Fibroblast of lung (primary cell): ENCODE measurements around the gene SHISAL1. TPM values are rescaled to one million over a fixed set of nuclear protein-coding genes. Genes with fewer than 3 reads are reported as not detected.

Source experiments
- DNase-seq, 2 donors: peaks; one replicate each; pipeline versions ENCODE4 v3.0.0 to v3.0.0-alpha.2; 2010; ENCODE audit warnings: low read depth in 2 of 2
- H2AFZ ChIP-seq: 2 replicates; pipeline ENCODE4 v1.5.1; 2012; ENCODE audit warnings: low read length, control low read depth, inconsistent platforms
- H3K27ac ChIP-seq: 2 replicates; pipeline ENCODE4 v1.5.1; 2011; ENCODE audit warnings: low read length, control low read depth; ENCODE audit not compliant: insufficient read depth
- H3K27me3 ChIP-seq: 2 replicates; pipeline ENCODE4 v1.5.1; 2011; ENCODE audit warnings: mild to moderate bottlenecking, low read length; ENCODE audit not compliant: control insufficient read depth, insufficient read depth
- H3K36me3 ChIP-seq: 2 replicates; pipeline ENCODE4 v1.5.1; 2011; ENCODE audit warnings: low read length; ENCODE audit not compliant: control insufficient read depth, insufficient read depth
- H3K4me1 ChIP-seq: 2 replicates; pipeline ENCODE4 v1.5.1; 2011; ENCODE audit warnings: low read length; ENCODE audit not compliant: control insufficient read depth, insufficient read depth; ENCODE audit errors: extremely low read depth
- H3K4me2 ChIP-seq: 2 replicates; pipeline ENCODE4 v1.5.1; 2011; ENCODE audit warnings: low read length, control low read depth; ENCODE audit not compliant: insufficient read depth; ENCODE audit errors: extremely low read depth
- H3K4me3 ChIP-seq, 4 experiments: fragments of 200-600 bp in 1 of 4; sonication (generic) in 1 of 4; replicated peaks in 1 of 4; 2 replicates each; pipeline ENCODE4 v1.5.1; 2011 to 2016; ENCODE audit warnings: low read length in 4 of 4, low read depth in 3 of 4, mild to moderate bottlenecking in 3 of 4, control low read depth in 2 of 4, inconsistent platforms in 1 of 4, mixed read lengths in 1 of 4; ENCODE audit not compliant: insufficient read depth in 1 of 4; ENCODE audit errors: control extremely low read depth in 1 of 4
- H3K79me2 ChIP-seq: 2 replicates; pipeline ENCODE4 v1.5.1; 2012; ENCODE audit warnings: mild to moderate bottlenecking, low read length, inconsistent platforms; ENCODE audit not compliant: control insufficient read depth, insufficient read depth
- H3K9ac ChIP-seq: 2 replicates; pipeline ENCODE4 v1.5.1; 2011; ENCODE audit warnings: mild to moderate bottlenecking, low read length, control low read depth; ENCODE audit not compliant: insufficient read depth
- H3K9me3 ChIP-seq: 2 replicates; pipeline ENCODE4 v1.5.1; 2012; ENCODE audit warnings: low read depth, low read length; ENCODE audit not compliant: control insufficient read depth, insufficient read depth
- H4K20me1 ChIP-seq: 2 replicates; pipeline ENCODE4 v1.5.1; 2011; ENCODE audit warnings: low read length; ENCODE audit not compliant: control insufficient read depth, insufficient read depth; ENCODE audit errors: extremely low read depth
- CTCF ChIP-seq, 2 donors: IDR thresholded peaks in 1 of 2; conservative IDR thresholded peaks in 1 of 2; 1 replicate in 1 of 2; 2 replicates in 1 of 2; pipeline ENCODE4 v1.5.1; 2011 to 2012; ENCODE audit warnings: low read length in 2 of 2, control low read depth in 1 of 2, inconsistent platforms in 1 of 2, low read depth in 1 of 2, mild to moderate bottlenecking in 1 of 2
- EZH2 ChIP-seq: IDR thresholded peaks from 2 replicates; pipeline ENCODE4 v1.5.1; 2012; ENCODE audit warnings: low read length, control low read depth, mild to moderate bottlenecking; ENCODE audit errors: missing control alignments
- polyA plus RNA-seq, 2 donors: library from polyadenylated mRNA; depleted of rRNA in 1 of 2; stranded (reverse) in 1 of 2; unstranded in 1 of 2; fragments of >200 nt; gene quantifications; 2 replicates each; pipeline ENCODE4 v1.2.1, GENCODE V29; 2011 to 2012; ENCODE audit warnings: missing spikeins in 1 of 2
- total RNA-seq: library from RNA; depleted of rRNA; stranded (reverse); fragments of >200 nt; gene quantifications from 2 replicates; pipeline ENCODE4 v1.2.1, GENCODE V29; 2014

SHISAL1 gene
- total and polyA plus RNA-seq, 2 donors (not counting 1 experiment from before 2014, with no cell fraction given) = 0.73 to 3.5 TPM

GRCh38 chr22:44357966-44358465, 45.3 kb upstream of the SHISAL1 start:
- H3K27me3 ChIP-seq = no peaks in the 10 kb centered on the region
- H3K9ac ChIP-seq = no peak overlapping the region
- no peaks in the 10 kb centered on the region for H4K20me1 ChIP-seq
- no peaks in the 10 kb centered on the region for H3K9me3 ChIP-seq
- peak overlapping the region; percentile 4 for H3K27ac ChIP-seq
- no peaks in the 10 kb centered on the region for H3K79me2 ChIP-seq
- H3K4me1 ChIP-seq = peaks cover 24% of the 10 kb centered on the region
- no peak overlapping the region for H2AFZ ChIP-seq
- H3K36me3 ChIP-seq = no peaks in the 10 kb centered on the region
- no peak for TF ChIP-seq EZH2
- no peak for TF ChIP-seq CTCF (conservative IDR thresholded peaks at IDR 0.05 in 1 of 2, IDR thresholded peaks at IDR 0.05 in 1 of 2; ENCODE audit: low read depth in 1 of 2, low read length in 2 of 2)
- H3K4me2 ChIP-seq = no peak overlapping the region
- no peak overlapping the region for H3K4me3 ChIP-seq
- peak; percentile 26 to 44 for DNase-seq

GRCh38 chr22:44357296-44357965, 44.7 kb upstream of the SHISAL1 start:
- no peak for DNase-seq
- H3K4me3 ChIP-seq = no peak overlapping the region
- H3K9me3 ChIP-seq = no peaks in the 10 kb centered on the region
- peaks cover 19% of the 10 kb centered on the region for H3K4me1 ChIP-seq
- H4K20me1 ChIP-seq = no peaks in the 10 kb centered on the region
- no peak overlapping the region for H2AFZ ChIP-seq
- no peaks in the 10 kb centered on the region for H3K79me2 ChIP-seq
- peak overlapping the region; percentile 4 for H3K27ac ChIP-seq
- H3K36me3 ChIP-seq = no peaks in the 10 kb centered on the region
- no peak overlapping the region for H3K9ac ChIP-seq
- H3K27me3 ChIP-seq = no peaks in the 10 kb centered on the region
- no peak overlapping the region for H3K4me2 ChIP-seq
- TF ChIP-seq EZH2 = no peak
- peak in 1 of 2 donors; percentile 8 for TF ChIP-seq CTCF (conservative IDR thresholded peaks at IDR 0.05 in 1 of 2, IDR thresholded peaks at IDR 0.05 in 1 of 2; ENCODE audit: low read depth in 1 of 2, low read length in 2 of 2)

GRCh38 chr22:44355716-44356070, 42.9 kb upstream of the SHISAL1 start:
- no peaks in the 10 kb centered on the region for H3K36me3 ChIP-seq
- no peaks in the 10 kb centered on the region for H3K9me3 ChIP-seq
- H2AFZ ChIP-seq = no peak overlapping the region
- H3K27me3 ChIP-seq = no peaks in the 10 kb centered on the region
- no peaks in the 10 kb centered on the region for H3K79me2 ChIP-seq
- peaks cover 24% of the 10 kb centered on the region for H3K4me1 ChIP-seq
- no peak for DNase-seq
- no peak overlapping the region for H3K9ac ChIP-seq
- no peak overlapping the region for H3K27ac ChIP-seq
- H4K20me1 ChIP-seq = no peaks in the 10 kb centered on the region
- H3K4me2 ChIP-seq = no peak overlapping the region
- no peak overlapping the region for H3K4me3 ChIP-seq
- TF ChIP-seq EZH2 (no peak), CTCF (conservative IDR thresholded peaks at IDR 0.05 in 1 of 2, IDR thresholded peaks at IDR 0.05 in 1 of 2; ENCODE audit: low read depth in 1 of 2, low read length in 2 of 2) (no peak)
